ENCODE data around the gene PDIA6. TPM values are rescaled to one million over a fixed set of nuclear protein-coding genes. Genes with fewer than 3 reads are reported as not detected.
A peak's percentile ranks its signal among the peaks of the same experiment; 100 is the strongest.

The PDIA6 gene
- total RNA-seq, 1 experiment from 2014 or later = 271 TPM

DNA sequence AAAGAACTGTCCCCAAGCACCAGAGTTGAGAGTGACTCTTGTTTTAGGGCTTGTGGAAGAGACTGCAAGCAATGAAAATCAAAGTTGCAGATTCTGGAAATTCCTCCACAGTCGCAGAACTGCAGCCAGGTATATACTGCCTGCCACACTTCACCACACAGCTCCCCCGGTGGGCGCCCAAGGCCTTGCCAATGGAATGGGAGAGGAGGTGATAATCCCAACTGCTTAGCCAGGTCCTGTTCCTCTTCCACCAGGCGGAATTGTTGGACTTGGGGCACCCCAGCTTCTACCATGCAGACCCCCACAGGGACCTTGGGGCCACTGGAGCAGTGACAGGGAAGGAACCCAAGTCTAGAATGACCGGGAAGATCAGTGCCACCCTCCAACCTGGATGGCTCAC is 4.8 kb upstream of the PDIA6 start:
- peaks cover 7% of the 10 kb centered on the region; the same call in 1 of the 2 replicates for H3K4me1 ChIP-seq (ENCODE audit: control insufficient read depth, insufficient read depth, low read length)
- no peaks in the 10 kb centered on the region for H3K36me3 ChIP-seq (ENCODE audit: control insufficient read depth, insufficient read depth, low read length)
- H3K9me3 ChIP-seq (ENCODE audit: control insufficient read depth, insufficient read depth, low read depth, low read length) = no peaks in the 10 kb centered on the region
- ChIA-PET CTCF (interaction anchor here (1.2 kb wide), 1 partner anchor 15 kb away, joined by 5 read pairs; no protein-coding TSS in a partner anchor), POLR2A (no interaction called here)
- ATAC-seq (no peak), DNase-seq (ENCODE audit: low read depth, low spot score) (no peak)
- no peak overlapping the region for H3K27ac ChIP-seq (ENCODE audit: low read length)
- intact Hi-C loops (cut with micrococcal nuclease; ENCODE audit: unreplicated experiment) = no loop called here
- BruUV-seq (replicated peaks) = no TSS peak
- in situ Hi-C loops (cut with HindIII; ENCODE audit: low pct_unique_long_range_greater_than_20kb, low sequenced_read_pairs) = no loop called here
- TF ChIP-seq CTCF (IDR thresholded peaks at IDR 0.05) = peak; percentile 65
- TF ChIP-seq TCF7L2 (IDR thresholded peaks at IDR 0.05; ENCODE audit: low read depth, low read length) = no peak
- no peak overlapping the region for H3K4me3 ChIP-seq (ENCODE audit: low read depth in 2 of 2, low read length in 2 of 2)
- no peaks in the 10 kb centered on the region; the same call in 1 of the 2 replicates for H3K27me3 ChIP-seq (ENCODE audit: control insufficient read depth, insufficient read depth, low read length)

DNA sequence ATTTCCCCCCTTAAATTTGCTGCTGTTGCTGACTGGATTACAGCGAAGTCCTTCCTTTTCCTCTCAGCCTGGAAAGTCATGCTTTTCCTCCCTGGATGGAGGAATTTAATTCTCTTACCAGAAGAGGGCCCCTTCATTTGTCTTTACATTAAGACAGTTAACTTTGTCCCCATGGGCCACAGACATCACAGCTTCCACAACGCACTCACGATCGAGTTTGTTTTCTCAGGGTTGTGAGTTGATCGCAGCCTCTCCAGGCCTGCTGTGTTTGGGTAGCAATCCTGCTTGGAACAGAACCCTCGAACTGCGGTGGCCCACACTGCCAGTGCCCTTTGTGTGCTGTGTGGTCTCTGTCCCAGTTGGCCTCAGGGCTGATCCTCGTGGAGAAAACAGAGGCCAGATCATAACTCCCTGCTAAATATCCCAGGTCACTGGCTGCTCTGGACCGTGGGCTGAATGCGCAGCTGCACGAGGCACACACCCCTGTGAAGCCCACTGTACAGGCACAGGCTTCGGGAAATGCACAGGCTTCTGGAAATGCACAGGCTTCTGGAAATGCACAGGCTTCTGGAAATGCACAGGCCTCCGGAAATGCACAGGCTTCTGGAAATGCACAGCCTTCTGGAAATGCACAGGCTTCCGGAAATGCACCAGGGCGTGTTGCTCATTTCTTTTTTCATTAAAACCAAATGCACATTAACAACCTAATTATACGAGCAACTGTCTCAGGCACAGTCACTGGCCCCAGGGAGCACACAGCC is 2.2 kb upstream of the PDIA6 start:
- CTCF ChIA-PET = no interaction called here
- no peak for DNase-seq (ENCODE audit: low read depth, low spot score)
- H3K4me3 ChIP-seq (ENCODE audit: low read depth in 2 of 2, low read length in 2 of 2) = no peak overlapping the region
- peaks cover 2% of the 10 kb centered on the region for H3K36me3 ChIP-seq (ENCODE audit: control insufficient read depth, insufficient read depth, low read length)
- BruUV-seq (replicated peaks) = no TSS peak
- intact Hi-C loops (cut with micrococcal nuclease; ENCODE audit: unreplicated experiment) (no loop called here), in situ Hi-C loops (cut with HindIII; ENCODE audit: low pct_unique_long_range_greater_than_20kb, low sequenced_read_pairs) (no loop called here)
- H3K27me3 ChIP-seq (ENCODE audit: control insufficient read depth, insufficient read depth, low read length) = no peaks in the 10 kb centered on the region; the same call in 1 of the 2 replicates
- no peaks in the 10 kb centered on the region for H3K9me3 ChIP-seq (ENCODE audit: control insufficient read depth, insufficient read depth, low read depth, low read length)
- H3K27ac ChIP-seq (ENCODE audit: low read length) = peak overlapping the region; percentile 39; the same call in 1 of the 2 replicates
- POLR2A ChIA-PET = no interaction called here
- no peak for ATAC-seq
- peaks cover 20% of the 10 kb centered on the region for H3K4me1 ChIP-seq (ENCODE audit: control insufficient read depth, insufficient read depth, low read length)
- TF ChIP-seq CTCF (IDR thresholded peaks at IDR 0.05) (peak; percentile 58), TCF7L2 (IDR thresholded peaks at IDR 0.05; ENCODE audit: low read depth, low read length) (no peak)

DNA sequence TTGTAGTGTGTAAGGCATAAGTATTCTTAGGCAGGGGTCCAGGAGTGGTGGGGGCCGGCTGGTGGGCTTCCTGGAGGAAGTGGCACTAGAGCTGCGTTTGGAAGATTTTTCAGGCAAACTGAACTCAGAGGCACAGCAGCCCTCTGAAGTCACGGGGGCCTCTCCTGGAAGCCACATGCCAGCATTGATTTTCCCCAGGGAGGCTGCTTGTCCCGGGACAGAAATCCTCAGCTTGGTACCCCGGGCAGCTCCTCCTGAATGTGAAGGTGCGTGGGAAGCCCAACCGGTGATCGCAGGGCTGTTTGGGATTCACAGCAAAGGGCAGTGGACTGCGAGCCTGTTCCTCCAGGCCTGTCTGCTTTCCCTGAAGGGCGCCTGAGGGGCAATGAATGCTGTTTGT is 1.6 kb upstream of the PDIA6 start:
- CTCF ChIA-PET = no interaction called here
- Histone ChIP-seq H3K4me1 (ENCODE audit: control insufficient read depth, insufficient read depth, low read length) (peaks cover 20% of the 10 kb centered on the region), H3K27me3 (ENCODE audit: control insufficient read depth, insufficient read depth, low read length) (no peaks in the 10 kb centered on the region; the same call in 1 of the 2 replicates), H3K4me3 (ENCODE audit: low read depth in 2 of 2, low read length in 2 of 2) (no peak overlapping the region), H3K27ac (ENCODE audit: low read length) (peak overlapping the region; percentile 39; the same call in 1 of the 2 replicates), H3K36me3 (ENCODE audit: control insufficient read depth, insufficient read depth, low read length) (peaks cover 2% of the 10 kb centered on the region), H3K9me3 (ENCODE audit: control insufficient read depth, insufficient read depth, low read depth, low read length) (no peaks in the 10 kb centered on the region)
- DNase-seq (ENCODE audit: low read depth, low spot score) (no peak), ATAC-seq (no peak)
- in situ Hi-C loops (cut with HindIII; ENCODE audit: low pct_unique_long_range_greater_than_20kb, low sequenced_read_pairs) (no loop called here), intact Hi-C loops (cut with micrococcal nuclease; ENCODE audit: unreplicated experiment) (no loop called here)
- BruUV-seq (replicated peaks) = no TSS peak
- TF ChIP-seq POLR2AphosphoS5 (IDR thresholded peaks at IDR 0.05; ENCODE audit: low read depth, low read length) = no peak
- no peak for TF ChIP-seq CTCF (IDR thresholded peaks at IDR 0.05)
- TF ChIP-seq TCF7L2 (IDR thresholded peaks at IDR 0.05; ENCODE audit: low read depth, low read length) = no peak
- TF ChIP-seq SIN3A (IDR thresholded peaks at IDR 0.05; ENCODE audit: borderline replicate concordance, insufficient read depth, low read depth, low read length) = no peak
- TF ChIP-seq, protein P1, sequence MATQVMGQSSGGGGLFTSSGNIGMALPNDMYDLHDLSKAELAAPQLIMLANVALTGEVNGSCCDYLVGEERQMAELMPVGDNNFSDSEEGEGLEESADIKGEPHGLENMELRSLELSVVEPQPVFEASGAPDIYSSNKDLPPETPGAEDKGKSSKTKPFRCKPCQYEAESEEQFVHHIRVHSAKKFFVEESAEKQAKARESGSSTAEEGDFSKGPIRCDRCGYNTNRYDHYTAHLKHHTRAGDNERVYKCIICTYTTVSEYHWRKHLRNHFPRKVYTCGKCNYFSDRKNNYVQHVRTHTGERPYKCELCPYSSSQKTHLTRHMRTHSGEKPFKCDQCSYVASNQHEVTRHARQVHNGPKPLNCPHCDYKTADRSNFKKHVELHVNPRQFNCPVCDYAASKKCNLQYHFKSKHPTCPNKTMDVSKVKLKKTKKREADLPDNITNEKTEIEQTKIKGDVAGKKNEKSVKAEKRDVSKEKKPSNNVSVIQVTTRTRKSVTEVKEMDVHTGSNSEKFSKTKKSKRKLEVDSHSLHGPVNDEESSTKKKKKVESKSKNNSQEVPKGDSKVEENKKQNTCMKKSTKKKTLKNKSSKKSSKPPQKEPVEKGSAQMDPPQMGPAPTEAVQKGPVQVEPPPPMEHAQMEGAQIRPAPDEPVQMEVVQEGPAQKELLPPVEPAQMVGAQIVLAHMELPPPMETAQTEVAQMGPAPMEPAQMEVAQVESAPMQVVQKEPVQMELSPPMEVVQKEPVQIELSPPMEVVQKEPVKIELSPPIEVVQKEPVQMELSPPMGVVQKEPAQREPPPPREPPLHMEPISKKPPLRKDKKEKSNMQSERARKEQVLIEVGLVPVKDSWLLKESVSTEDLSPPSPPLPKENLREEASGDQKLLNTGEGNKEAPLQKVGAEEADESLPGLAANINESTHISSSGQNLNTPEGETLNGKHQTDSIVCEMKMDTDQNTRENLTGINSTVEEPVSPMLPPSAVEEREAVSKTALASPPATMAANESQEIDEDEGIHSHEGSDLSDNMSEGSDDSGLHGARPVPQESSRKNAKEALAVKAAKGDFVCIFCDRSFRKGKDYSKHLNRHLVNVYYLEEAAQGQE (IDR thresholded peaks at IDR 0.05; ENCODE audit: insufficient read depth in 1 of 2, low read depth in 2 of 2, low read length in 1 of 2) = no peak
- POLR2A ChIA-PET = no interaction called here
